Activated CD4-positive, alpha-beta T cell treated with anti-CD3 and anti-CD28 coated beads, Interleukin-2, amount 10 ng/mL, durations not matched to agents 24 days and 14 days (primary cell): ENCODE data around the gene BRI3. TPM values are rescaled to one million over a fixed set of nuclear protein-coding genes. Genes with fewer than 3 reads are reported as not detected.

Experiments used
- DNase-seq: peaks from one replicate; pipeline ENCODE4 v3.0.0; 2022
- H3K27ac Mint-ChIP-seq: one replicate; pipeline ENCODE4 v1.8.0; 2022; ENCODE audit warnings: mild to moderate bottlenecking, mixed read lengths
- H3K27me3 Mint-ChIP-seq: one replicate; pipeline ENCODE4 v1.8.0; 2022; ENCODE audit warnings: mixed read lengths
- H3K36me3 Mint-ChIP-seq: one replicate; pipeline ENCODE4 v1.8.0; 2022; ENCODE audit warnings: low read depth, mild to moderate bottlenecking, mixed read lengths
- H3K4me1 Mint-ChIP-seq: one replicate; pipeline ENCODE4 v1.8.0; 2021; ENCODE audit warnings: mixed read lengths
- H3K4me3 Mint-ChIP-seq: one replicate; pipeline ENCODE4 v1.8.0; 2022; ENCODE audit warnings: mild to moderate bottlenecking, moderate library complexity, mixed read lengths
- H3K9me3 Mint-ChIP-seq: one replicate; pipeline ENCODE4 v1.8.0; 2021; ENCODE audit warnings: mixed read lengths
- intact Hi-C: fragments of 100-400 bp; cut with micrococcal nuclease; formaldehyde crosslinking; loops from one replicate; pipeline ENCODE4 v1.15.1; 2023
- total RNA-seq: library from RNA; stranded (reverse); gene quantifications from 2 replicates; pipeline ENCODE4 v1.2.3, GENCODE V29; 2022

Gene BRI3
- total RNA-seq, 1 donor from 2014 or later: 70.3 TPM

- no peaks in the 10 kb centered on the region for H3K36me3 Mint-ChIP-seq
- no peak for DNase-seq
- H3K4me3 Mint-ChIP-seq: no peak overlapping the region
These were observed 39.8 kb downstream of the BRI3 start for GRCh38 chr7:98321301-98321700.

GRCh38 chr7:98322331-98323270, 41.1 kb downstream of the BRI3 start:
- Mint-ChIP-seq H3K27ac (no peak overlapping the region), H3K27me3 (peaks cover 3% of the 10 kb centered on the region), H3K36me3 (no peaks in the 10 kb centered on the region), H3K4me1 (no peaks in the 10 kb centered on the region), H3K4me3 (no peak overlapping the region), H3K9me3 (no peaks in the 10 kb centered on the region)
- no peak for DNase-seq
- intact Hi-C loops: no loop called here

More at GRCh38 chr7:98321301-98321700, 39.8 kb downstream of the BRI3 start:
- Mint-ChIP-seq H3K9me3 (no peaks in the 10 kb centered on the region), H3K27me3 (peaks cover 3% of the 10 kb centered on the region), H3K4me1 (no peaks in the 10 kb centered on the region), H3K27ac (no peak overlapping the region)
- intact Hi-C loops: no loop called here

- intact Hi-C loops: no loop called here
- Mint-ChIP-seq H3K4me3 (no peak overlapping the region), H3K27ac (no peak overlapping the region), H3K36me3 (no peaks in the 10 kb centered on the region), H3K4me1 (no peaks in the 10 kb centered on the region), H3K9me3 (no peaks in the 10 kb centered on the region), H3K27me3 (peaks cover 3% of the 10 kb centered on the region)
- DNase-seq: no peak
These were observed 42.3 kb downstream of the BRI3 start for GRCh38 chr7:98323597-98324322.

GRCh38 chr7:98324782-98325181, 43.3 kb downstream of the BRI3 start:
- no peak overlapping the region for H3K27ac Mint-ChIP-seq
- intact Hi-C loops: no loop called here
- no peaks in the 10 kb centered on the region for H3K4me1 Mint-ChIP-seq
- no peak for DNase-seq
- H3K9me3 Mint-ChIP-seq: no peaks in the 10 kb centered on the region
- peaks cover 3% of the 10 kb centered on the region for H3K27me3 Mint-ChIP-seq
- H3K36me3 Mint-ChIP-seq: no peaks in the 10 kb centered on the region
- no peak overlapping the region for H3K4me3 Mint-ChIP-seq

- Mint-ChIP-seq H3K27ac (no peak overlapping the region), H3K36me3 (no peaks in the 10 kb centered on the region)
- intact Hi-C loops: no loop called here
These were observed 47.8 kb downstream of the BRI3 start for GRCh38 chr7:98329100-98329790.

GRCh38 chr7:98329791-98330373, 48.4 kb downstream of the BRI3 start:
- Mint-ChIP-seq H3K4me3 (no peak overlapping the region), H3K27ac (no peak overlapping the region), H3K4me1 (no peaks in the 10 kb centered on the region), H3K36me3 (no peaks in the 10 kb centered on the region), H3K9me3 (peaks cover 4% of the 10 kb centered on the region), H3K27me3 (no peaks in the 10 kb centered on the region)
- DNase-seq: no peak
- intact Hi-C loops: no loop called here

More at GRCh38 chr7:98329100-98329790, 47.8 kb downstream of the BRI3 start:
- Mint-ChIP-seq H3K4me1 (no peaks in the 10 kb centered on the region), H3K9me3 (peaks cover 4% of the 10 kb centered on the region), H3K4me3 (no peak overlapping the region), H3K27me3 (no peaks in the 10 kb centered on the region)
- no peak for DNase-seq

GRCh38 chr7:98330926-98331529, 49.5 kb downstream of the BRI3 start:
- Mint-ChIP-seq H3K36me3 (no peaks in the 10 kb centered on the region), H3K4me3 (no peak overlapping the region), H3K4me1 (no peaks in the 10 kb centered on the region), H3K27me3 (no peaks in the 10 kb centered on the region), H3K27ac (no peak overlapping the region), H3K9me3 (peaks cover 4% of the 10 kb centered on the region)
- intact Hi-C loops: no loop called here
- DNase-seq: no peak

- intact Hi-C loops: no loop called here
These were observed 52.6 kb downstream of the BRI3 start for GRCh38 chr7:98334081-98334480.

GRCh38 chr7:98335411-98335977, 54.0 kb downstream of the BRI3 start:
- Mint-ChIP-seq H3K4me3 (no peak overlapping the region), H3K36me3 (no peaks in the 10 kb centered on the region), H3K9me3 (peaks cover 4% of the 10 kb centered on the region), H3K27ac (no peak overlapping the region), H3K27me3 (no peaks in the 10 kb centered on the region), H3K4me1 (no peaks in the 10 kb centered on the region)
- intact Hi-C loops: no loop called here
- DNase-seq: no peak

More at GRCh38 chr7:98334081-98334480, 52.6 kb downstream of the BRI3 start:
- no peaks in the 10 kb centered on the region for H3K4me1 Mint-ChIP-seq
- H3K27me3 Mint-ChIP-seq: no peaks in the 10 kb centered on the region
- H3K27ac Mint-ChIP-seq: no peak overlapping the region
- DNase-seq: no peak
- H3K36me3 Mint-ChIP-seq: no peaks in the 10 kb centered on the region
- H3K9me3 Mint-ChIP-seq: peaks cover 4% of the 10 kb centered on the region
- no peak overlapping the region for H3K4me3 Mint-ChIP-seq

GRCh38 chr7:98338441-98338840, 57.0 kb downstream of the BRI3 start:
- H3K27ac Mint-ChIP-seq: no peak overlapping the region
- no peaks in the 10 kb centered on the region for H3K36me3 Mint-ChIP-seq
- intact Hi-C loops: no loop called here
- no peak overlapping the region for H3K4me3 Mint-ChIP-seq
- no peaks in the 10 kb centered on the region for H3K9me3 Mint-ChIP-seq
- DNase-seq: no peak
- H3K4me1 Mint-ChIP-seq: no peaks in the 10 kb centered on the region
- H3K27me3 Mint-ChIP-seq: no peaks in the 10 kb centered on the region

GRCh38 chr7:98339043-98339442, 57.6 kb downstream of the BRI3 start:
- intact Hi-C loops: no loop called here
- no peaks in the 10 kb centered on the region for H3K9me3 Mint-ChIP-seq
- no peak overlapping the region for H3K4me3 Mint-ChIP-seq
- no peaks in the 10 kb centered on the region for H3K4me1 Mint-ChIP-seq
- no peak overlapping the region for H3K27ac Mint-ChIP-seq
- no peak for DNase-seq
- H3K27me3 Mint-ChIP-seq: no peaks in the 10 kb centered on the region
- H3K36me3 Mint-ChIP-seq: no peaks in the 10 kb centered on the region

- Mint-ChIP-seq H3K9me3 (no peaks in the 10 kb centered on the region), H3K4me1 (no peaks in the 10 kb centered on the region), H3K27me3 (no peaks in the 10 kb centered on the region), H3K36me3 (no peaks in the 10 kb centered on the region), H3K4me3 (no peak overlapping the region), H3K27ac (no peak overlapping the region)
- DNase-seq: no peak
- intact Hi-C loops: no loop called here
These were observed 59.6 kb downstream of the BRI3 start for GRCh38 chr7:98341106-98341505.
